H9 (cell line): ENCODE measurements around the gene NTRK2. TPM values are rescaled to one million over a fixed set of nuclear protein-coding genes. Genes with fewer than 3 reads are reported as not detected.

Experiments used
- DNase-seq: peaks from one replicate; pipeline ENCODE4 v3.0.0-alpha.2; 2017
- H2AFZ ChIP-seq: one replicate; pipeline ENCODE4 v1.6.1; 2013; ENCODE audit warnings: mild to moderate bottlenecking, low read length, control low read depth, moderate library complexity
- H2AK5ac ChIP-seq: 2 replicates; pipeline ENCODE4 v1.6.1; 2013; ENCODE audit warnings: low read length, control low read depth, mixed read lengths; ENCODE audit not compliant: insufficient read length
- H2BK120ac ChIP-seq: one replicate; pipeline ENCODE4 v1.6.1; 2013; ENCODE audit warnings: low read depth, mild to moderate bottlenecking, low read length, control low read depth, inconsistent platforms; ENCODE audit not compliant: poor library complexity, severe bottlenecking
- H2BK12ac ChIP-seq: 2 replicates; pipeline ENCODE4 v1.6.1; 2013; ENCODE audit warnings: low read length, control low read depth, mixed read lengths, low read depth; ENCODE audit not compliant: insufficient read length
- H2BK15ac ChIP-seq: 2 replicates; pipeline ENCODE4 v1.6.1; 2013; ENCODE audit warnings: low read depth, low read length, control low read depth
- H2BK20ac ChIP-seq: one replicate; pipeline ENCODE4 v1.6.1; 2013; ENCODE audit warnings: low read depth, mild to moderate bottlenecking, low read length, control low read depth, inconsistent platforms; ENCODE audit not compliant: poor library complexity, severe bottlenecking
- H2BK5ac ChIP-seq: 2 replicates; pipeline ENCODE4 v1.6.1; 2013; ENCODE audit warnings: low read length, control low read depth, mixed read lengths; ENCODE audit not compliant: insufficient read length
- H3K14ac ChIP-seq: 2 replicates; pipeline ENCODE4 v1.6.1; 2013; ENCODE audit warnings: low read length, control low read depth; ENCODE audit not compliant: insufficient read depth
- H3K18ac ChIP-seq: 2 replicates; pipeline ENCODE4 v1.6.1; 2013; ENCODE audit warnings: low read depth, mild to moderate bottlenecking, mixed read lengths, low read length, control low read depth; ENCODE audit not compliant: insufficient read length
- H3K23ac ChIP-seq: 2 replicates; pipeline ENCODE4 v1.6.1; 2013; ENCODE audit warnings: low read length, control low read depth, mixed read lengths, low read depth; ENCODE audit not compliant: insufficient read length
- H3K23me2 ChIP-seq: 2 replicates; pipeline ENCODE4 v1.6.1; 2013; ENCODE audit warnings: low read depth, mild to moderate bottlenecking, mixed read lengths, low read length, control low read depth; ENCODE audit not compliant: insufficient read length, poor library complexity, severe bottlenecking
- H3K27ac ChIP-seq: 2 replicates; pipeline ENCODE4 v1.5.1; 2013; ENCODE audit warnings: low read length, control low read depth, mixed read lengths, low read depth; ENCODE audit not compliant: insufficient read length
- H3K27me3 ChIP-seq: 2 replicates; pipeline ENCODE4 v1.6.1; 2013; ENCODE audit warnings: low read length, control low read depth, inconsistent platforms; ENCODE audit not compliant: insufficient read depth
- H3K4ac ChIP-seq: 2 replicates; pipeline ENCODE4 v1.6.1; 2013; ENCODE audit warnings: low read depth, mild to moderate bottlenecking, control low read depth, inconsistent platforms, low read length, moderate library complexity
- H3K4me1 ChIP-seq: 2 replicates; pipeline ENCODE4 v1.6.1; 2013; ENCODE audit warnings: low read length, control low read depth, inconsistent platforms; ENCODE audit not compliant: insufficient read depth
- H3K4me2 ChIP-seq: 2 replicates; pipeline ENCODE4 v1.6.1; 2013; ENCODE audit warnings: low read length, control low read depth, mixed read lengths; ENCODE audit not compliant: insufficient read length, insufficient read depth
- H3K56ac ChIP-seq: 2 replicates; pipeline ENCODE4 v1.6.1; 2013; ENCODE audit warnings: low read depth, mild to moderate bottlenecking, mixed read lengths, low read length, control low read depth; ENCODE audit not compliant: insufficient read length
- H3K79me1 ChIP-seq: 2 replicates; pipeline ENCODE4 v1.6.1; 2013; ENCODE audit warnings: low read depth, mild to moderate bottlenecking, moderate library complexity, low read length, control low read depth, inconsistent platforms; ENCODE audit not compliant: insufficient read depth, poor library complexity, severe bottlenecking
- H3K79me2 ChIP-seq: 2 replicates; pipeline ENCODE4 v1.6.1; 2013; ENCODE audit warnings: low read length, control low read depth, inconsistent platforms; ENCODE audit not compliant: insufficient read depth
- H3K9ac ChIP-seq: 2 replicates; pipeline ENCODE4 v1.6.1; 2013; ENCODE audit warnings: low read length, control low read depth, mixed read lengths; ENCODE audit not compliant: insufficient read length; ENCODE audit errors: extremely low read depth
- H3K9me3 ChIP-seq: one replicate; pipeline ENCODE4 v1.6.1; 2013; ENCODE audit warnings: low read depth, low read length, inconsistent platforms; ENCODE audit not compliant: control insufficient read depth
- H3T11ph ChIP-seq: one replicate; pipeline ENCODE4 v1.6.1; 2013; ENCODE audit warnings: mild to moderate bottlenecking, low read length, control low read depth, inconsistent platforms
- H4K20me1 ChIP-seq: one replicate; pipeline ENCODE4 v1.6.1; 2013; ENCODE audit not compliant: control insufficient read depth, insufficient read length, insufficient read depth
- H4K5ac ChIP-seq: 2 replicates; pipeline ENCODE4 v1.6.1; 2013; ENCODE audit warnings: low read depth, mild to moderate bottlenecking, mixed read lengths, low read length, control low read depth; ENCODE audit not compliant: insufficient read length
- H4K8ac ChIP-seq: replicated peaks from 2 replicates; pipeline ENCODE4 v1.6.1; 2013; ENCODE audit warnings: low read length, control low read depth, mixed read lengths, low read depth; ENCODE audit not compliant: insufficient read length
- H4K91ac ChIP-seq: 2 replicates; pipeline ENCODE4 v1.6.1; 2013; ENCODE audit warnings: low read depth, mild to moderate bottlenecking, moderate library complexity, mixed read lengths, low read length, control low read depth; ENCODE audit not compliant: insufficient read length
- H3K27ac Mint-ChIP-seq, 3 experiments: 2 replicates in 2 of 3; 3 replicates in 1 of 3; pipeline ENCODE4 v1.8.0; 2020 to 2021; ENCODE audit warnings: mixed read lengths in 3 of 3, mild to moderate bottlenecking in 1 of 3, moderate library complexity in 1 of 3
- H3K27me3 Mint-ChIP-seq: 2 replicates; pipeline ENCODE4 v1.8.0; 2021; ENCODE audit warnings: low read depth, mild to moderate bottlenecking, moderate library complexity, mixed read lengths
- H3K36me3 Mint-ChIP-seq, 3 experiments: 2 replicates in 2 of 3; 3 replicates in 1 of 3; pipeline ENCODE4 v1.8.0; 2020 to 2021; ENCODE audit warnings: low read depth in 3 of 3, mixed read lengths in 3 of 3; ENCODE audit not compliant: insufficient read depth in 1 of 3
- H3K4me1 Mint-ChIP-seq, 2 experiments: 2 replicates each; pipeline ENCODE4 v1.8.0; 2020; ENCODE audit warnings: mixed read lengths in 2 of 2
- H3K4me3 Mint-ChIP-seq, 2 experiments: 2 replicates in 1 of 2; 3 replicates in 1 of 2; pipeline ENCODE4 v1.8.0; 2020 to 2021; ENCODE audit warnings: mild to moderate bottlenecking in 2 of 2, mixed read lengths in 2 of 2, moderate library complexity in 1 of 2
- H3K9me3 Mint-ChIP-seq, 2 experiments: 2 replicates in 1 of 2; 3 replicates in 1 of 2; pipeline ENCODE4 v1.8.0; 2020; ENCODE audit warnings: mild to moderate bottlenecking in 2 of 2, mixed read lengths in 2 of 2, moderate library complexity in 1 of 2
- CTCF ChIP-seq: fragments of 200-600 bp; sonication (generic); conservative IDR thresholded peaks from 3 replicates; pipeline ENCODE4 v1.8.0; 2021; ENCODE audit warnings: antibody characterized with exemption, mild to moderate bottlenecking
- WGBS: extraction: QIAGEN DNeasy Blood & Tissue Kit; methylation state at CpG from one replicate; pipeline ENCODE4 v1.1.7; 2013; ENCODE audit warnings: missing lambda C conversion rate, low lambda C conversion rate, mixed read lengths; ENCODE audit not compliant: insufficient read length; ENCODE audit errors: extremely low coverage; 5-methylcytosine and 5-hydroxymethylcytosine counted together
- total RNA-seq: library from RNA; stranded (reverse); gene quantifications from 2 replicates; pipeline ENCODE4 v1.2.1, GENCODE V29; 2021

Gene NTRK2
- total RNA-seq, 1 experiment from 2014 or later: 0.02 TPM

GRCh38 chr9:85020791-85021190 is 351.3 kb downstream of the NTRK2 start:
- Histone ChIP-seq H3K18ac (no peak overlapping the region), H3K79me1 (no peaks in the 10 kb centered on the region), H3K9ac (no peak overlapping the region), H3K27me3 (no peaks in the 10 kb centered on the region), H3T11ph (no peak overlapping the region), H3K27ac (no peak overlapping the region), H3K4me1 (no peaks in the 10 kb centered on the region), H3K79me2 (no peaks in the 10 kb centered on the region), H3K14ac (no peak overlapping the region), H2BK12ac (no peak overlapping the region), H2BK5ac (no peak overlapping the region), H2BK120ac (no peak overlapping the region), H4K20me1 (no peaks in the 10 kb centered on the region), H3K56ac (no peak overlapping the region), H3K23ac (no peak overlapping the region), H2BK20ac (no peak overlapping the region), H4K8ac (no peak overlapping the region), H2AK5ac (no peak overlapping the region), H2BK15ac (no peak overlapping the region), H3K4me2 (no peak overlapping the region), H3K23me2 (no peaks in the 10 kb centered on the region), H3K4ac (no peak overlapping the region), H2AFZ (no peak overlapping the region), H4K5ac (no peak overlapping the region), H4K91ac (no peak overlapping the region), H3K9me3 (no peaks in the 10 kb centered on the region)
- H3K27ac Mint-ChIP-seq: no peak overlapping the region
- H3K4me1 Mint-ChIP-seq: peaks cover 2% of the 10 kb centered on the region in 2 experiments; a peak in 2 of 4 replicates
- H3K9me3 Mint-ChIP-seq: no peaks in the 10 kb centered on the region
- no peak for DNase-seq
- H3K27me3 Mint-ChIP-seq: 0 out of 2 replicates have a peak, but pooled peaks cover 2% of the 10 kb centered on the region
- WGBS: no CpG with 5 or more reads among the region's 2 CpGs
- TF ChIP-seq CTCF: no peak
- H3K4me3 Mint-ChIP-seq: no peak overlapping the region
- H3K36me3 Mint-ChIP-seq: no peaks in the 10 kb centered on the region
